Hepatocyte (in vitro differentiated cells): Measurements from ENCODE around the gene CDH6. TPM values are rescaled to one million over a fixed set of nuclear protein-coding genes. Genes with fewer than 3 reads are reported as not detected.
A peak's percentile ranks its signal among the peaks of the same experiment; 100 is the strongest.

Experiments used
- DNase-seq: peaks from one replicate; pipeline ENCODE4 v3.0.0-alpha.2; 2016; ENCODE audit warnings: low spot score
- H2AFZ ChIP-seq: fragments of 200-600 bp; sonication (generic); 2 replicates; pipeline ENCODE4 v1.6.0; 2016; ENCODE audit warnings: antibody characterized with exemption, mild to moderate bottlenecking
- H3K27ac ChIP-seq: fragments of 200-600 bp; sonication (generic); 2 replicates; pipeline ENCODE4 v1.5.1; 2016; ENCODE audit warnings: mild to moderate bottlenecking
- H3K27me3 ChIP-seq: fragments of 200-600 bp; sonication (generic); 2 replicates; pipeline ENCODE4 v1.6.1; 2016
- H3K36me3 ChIP-seq: fragments of 200-600 bp; sonication (generic); replicated peaks from 2 replicates; pipeline ENCODE4 v1.5.1; 2016; ENCODE audit warnings: low read depth; ENCODE audit not compliant: insufficient read depth
- H3K4me1 ChIP-seq: fragments of 200-600 bp; sonication (generic); 2 replicates; pipeline ENCODE4 v1.5.1; 2016; ENCODE audit warnings: mild to moderate bottlenecking, moderate library complexity; ENCODE audit not compliant: insufficient read depth
- H3K4me2 ChIP-seq: fragments of 200-600 bp; sonication (generic); 2 replicates; pipeline ENCODE4 v1.6.0; 2016
- H3K4me3 ChIP-seq: fragments of 200-600 bp; sonication (generic); 2 replicates; pipeline ENCODE4 v1.5.1; 2016; ENCODE audit warnings: mild to moderate bottlenecking
- H3K79me2 ChIP-seq: fragments of 200-600 bp; sonication (generic); 2 replicates; pipeline ENCODE4 v1.6.0; 2017; ENCODE audit warnings: mild to moderate bottlenecking
- H3K9me2 ChIP-seq: fragments of 200-600 bp; sonication (generic); replicated peaks from 2 replicates; pipeline ENCODE4 v1.6.0; 2017; ENCODE audit warnings: mild to moderate bottlenecking; ENCODE audit not compliant: insufficient read depth
- H3K9me3 ChIP-seq: fragments of 200-600 bp; sonication (generic); 2 replicates; pipeline ENCODE4 v1.5.1; 2016; ENCODE audit warnings: low read depth, mild to moderate bottlenecking
- H4K20me1 ChIP-seq: fragments of 200-600 bp; sonication (generic); 2 replicates; pipeline ENCODE4 v1.6.0; 2016; ENCODE audit warnings: mild to moderate bottlenecking; ENCODE audit not compliant: insufficient read depth, poor library complexity, severe bottlenecking
- CTCF ChIP-seq: fragments of 200-600 bp; sonication (generic); IDR thresholded peaks from 2 replicates; pipeline ENCODE4 v1.5.1; 2016; ENCODE audit warnings: antibody characterized with exemption, mild to moderate bottlenecking; ENCODE audit not compliant: poor library complexity
- EZH2 ChIP-seq: fragments of 200-600 bp; sonication (generic); IDR thresholded peaks from 2 replicates; pipeline ENCODE4 v1.6.1; 2016; ENCODE audit warnings: antibody characterized with exemption, mild to moderate bottlenecking, borderline replicate concordance
- EZH2phosphoT487 ChIP-seq: fragments of 200-600 bp; sonication (generic); IDR thresholded peaks from one replicate; pipeline ENCODE4 v1.6.1; 2018; ENCODE audit warnings: antibody characterized with exemption, mild to moderate bottlenecking, low read depth, moderate library complexity; ENCODE audit not compliant: unreplicated experiment, severe bottlenecking
- WGBS: methylation state at CpG from one replicate; pipeline ENCODE4 v1.1.6; 2016; ENCODE audit warnings: low lambda C conversion rate; ENCODE audit errors: missing lambda C conversion rate; 5-methylcytosine and 5-hydroxymethylcytosine counted together
- polyA plus RNA-seq: library from polyadenylated mRNA; unstranded; fragments of >200 nt; fragmentation: Nextera tagmentation; extraction: Ambion mirVana; gene quantifications from 2 replicates; pipeline ENCODE4 v1.2.1, GENCODE V29; 2016
- total RNA-seq: library from RNA; depleted of rRNA; stranded (reverse); fragments of >200 nt; gene quantifications from 2 replicates; pipeline ENCODE4 v1.2.3, GENCODE V29; 2014

CDH6 gene
- total and polyA plus RNA-seq, 2 experiments from 2014 or later: 11.6 to 36.9 TPM

GRCh38 chr5:31192442-31192841 lies 1.0 kb upstream of the CDH6 start:
- H3K79me2 ChIP-seq: no peaks in the 10 kb centered on the region

GRCh38 chr5:31193116-31193515 lies 370 bp upstream of the CDH6 start:
- Histone ChIP-seq H3K9me3 (no peaks in the 10 kb centered on the region), H3K27ac (no peak overlapping the region), H2AFZ (no peak overlapping the region), H3K4me3 (peak overlapping the region; percentile 82), H3K79me2 (no peaks in the 10 kb centered on the region), H3K36me3 (no peaks in the 10 kb centered on the region), H3K27me3 (peaks cover 40% of the 10 kb centered on the region), H3K9me2 (no peaks in the 10 kb centered on the region), H4K20me1 (no peaks in the 10 kb centered on the region), H3K4me2 (peak overlapping the region; percentile 93), H3K4me1 (peaks cover 10% of the 10 kb centered on the region)
- TF ChIP-seq EZH2 (no peak), CTCF (no peak), EZH2phosphoT487 (no peak)
- WGBS: 29% methylated on average over 10 of the region's 10 CpGs
- no peak for DNase-seq

More at GRCh38 chr5:31192442-31192841, 1.0 kb upstream of the CDH6 start:
- Histone ChIP-seq H2AFZ (no peak overlapping the region), H4K20me1 (no peaks in the 10 kb centered on the region), H3K4me2 (no peak overlapping the region), H3K27me3 (peaks cover 40% of the 10 kb centered on the region), H3K9me2 (no peaks in the 10 kb centered on the region), H3K9me3 (no peaks in the 10 kb centered on the region), H3K4me1 (peaks cover 10% of the 10 kb centered on the region), H3K36me3 (no peaks in the 10 kb centered on the region), H3K4me3 (no peak overlapping the region), H3K27ac (no peak overlapping the region)
- no peak for DNase-seq
- TF ChIP-seq CTCF (no peak), EZH2phosphoT487 (no peak), EZH2 (no peak)
- WGBS: 82% methylated on average over 1 of the region's 1 CpG

- no peaks in the 10 kb centered on the region for H3K36me3 ChIP-seq
- H3K4me2 ChIP-seq: peak overlapping the region; percentile 93
- peaks cover 10% of the 10 kb centered on the region for H3K4me1 ChIP-seq
- peaks cover 42% of the 10 kb centered on the region for H3K27me3 ChIP-seq
- peak overlapping the region; percentile 89 for H2AFZ ChIP-seq
- peak overlapping the region; percentile 82 for H3K4me3 ChIP-seq
- no peak for TF ChIP-seq CTCF
- no peak for TF ChIP-seq EZH2phosphoT487
- no peak for TF ChIP-seq EZH2
- DNase-seq: no peak
- H3K79me2 ChIP-seq: no peaks in the 10 kb centered on the region
- WGBS: 6% methylated on average over 15 of the region's 15 CpGs
- no peaks in the 10 kb centered on the region for H4K20me1 ChIP-seq
- no peaks in the 10 kb centered on the region for H3K9me3 ChIP-seq
- peak overlapping the region; percentile 25 for H3K27ac ChIP-seq
- H3K9me2 ChIP-seq: no peaks in the 10 kb centered on the region
Observed at GRCh38 chr5:31194468-31194813, 955 bp downstream of the CDH6 start.
